GM21737 (cell line): ENCODE measurements around the gene BRAF.
"Not testable (repeated sequence)": the region's sequence is repeated elsewhere in the genome, so short reads cannot be mapped to it uniquely, and the experiment has no call there.

ENCODE experiments used
- ATAC-seq: cut with Tn5 transposase; IDR thresholded peaks from one replicate; pipeline ENCODE4 v1.9.1; 2021; ENCODE audit warnings: mild to moderate bottlenecking, moderate library complexity; ENCODE audit not compliant: unreplicated experiment

BRAF gene

GRCh38 chr7:140881507-140882228, 43.1 kb downstream of the BRAF start:
- peak; percentile 59 for ATAC-seq

- ATAC-seq: no peak
These were observed 47.5 kb downstream of the BRAF start for GRCh38 chr7:140877249-140877524.

GRCh38 chr7:140876519-140877248, 48.0 kb downstream of the BRAF start:
- peak; percentile 75 for ATAC-seq

- no peak for ATAC-seq
These were observed 51.3 kb downstream of the BRAF start for GRCh38 chr7:140873434-140873833.

- no peak for ATAC-seq
These were observed 54.7 kb downstream of the BRAF start for GRCh38 chr7:140870003-140870402.

GRCh38 chr7:140869430-140869829, 55.3 kb downstream of the BRAF start:
- ATAC-seq: no peak

- no peak for ATAC-seq
These were observed 57.0 kb downstream of the BRAF start for GRCh38 chr7:140867467-140868462.

GRCh38 chr7:140866926-140867325, 57.8 kb downstream of the BRAF start:
- ATAC-seq: no peak

GRCh38 chr7:140864732-140865131, 60.0 kb downstream of the BRAF start:
- no peak for ATAC-seq

- ATAC-seq: no peak
These were observed 60.9 kb downstream of the BRAF start for GRCh38 chr7:140863867-140864266.

GRCh38 chr7:140863184-140863583, 61.5 kb downstream of the BRAF start:
- ATAC-seq: no peak

- ATAC-seq: no peak
These were observed 67.7 kb downstream of the BRAF start for GRCh38 chr7:140857048-140857447.

GRCh38 chr7:140841166-140841715, 83.5 kb downstream of the BRAF start:
- ATAC-seq: no peak

- no peak for ATAC-seq
These were observed 93.0 kb downstream of the BRAF start for GRCh38 chr7:140831724-140832123.

GRCh38 chr7:140829720-140830119, 95.0 kb downstream of the BRAF start:
- ATAC-seq: no peak

GRCh38 chr7:140828741-140829140, 96.0 kb downstream of the BRAF start:
- no peak for ATAC-seq

- not testable (repeated sequence) for ATAC-seq
These were observed 107.3 kb downstream of the BRAF start for GRCh38 chr7:140817383-140817782.

- ATAC-seq: peak; percentile 79
These were observed 113.7 kb downstream of the BRAF start for GRCh38 chr7:140810830-140811556.

- ATAC-seq: no peak
These were observed 114.3 kb downstream of the BRAF start for GRCh38 chr7:140810385-140810784.

GRCh38 chr7:140778975-140779374, 145.8 kb downstream of the BRAF start:
- no peak for ATAC-seq
